Transverse colon (tissue), 4 donors: ENCODE results near the gene PLBD2. TPM values are rescaled to one million over a fixed set of nuclear protein-coding genes. Genes with fewer than 3 reads are reported as not detected.

Experiments
- DNase-seq: peaks from one replicate; pipeline ENCODE4 v3.0.0-alpha.2; 2019
- H3K27ac ChIP-seq, 4 donors: fragments of 200-600 bp; sonication (generic); 2 replicates each; pipeline ENCODE4 v1.5.1; 2016 to 2018; ENCODE audit warnings: inconsistent platforms in 4 of 4
- H3K27me3 ChIP-seq: fragments of 200-600 bp; sonication (generic); 2 replicates; pipeline ENCODE4 v1.5.1; 2017; ENCODE audit warnings: inconsistent platforms
- H3K36me3 ChIP-seq, 4 donors: fragments of 200-600 bp; sonication (generic); 2 replicates each; pipeline ENCODE4 v1.5.1; 2017 to 2019; ENCODE audit warnings: inconsistent platforms in 4 of 4
- H3K4me1 ChIP-seq, 4 donors: fragments of 200-600 bp; sonication (generic); 2 replicates each; pipeline ENCODE4 v1.5.1; 2017 to 2020; ENCODE audit warnings: inconsistent platforms in 4 of 4
- H3K4me3 ChIP-seq, 4 donors: fragments of 200-600 bp; sonication (generic); 1 replicate in 1 of 4; 2 replicates in 3 of 4; pipeline versions ENCODE4 v1.5.1 to v1.6.1; 2017 to 2019; ENCODE audit warnings: inconsistent platforms in 4 of 4
- H3K9me3 ChIP-seq, 2 donors: fragments of 200-600 bp; sonication (generic); 2 replicates each; pipeline ENCODE4 v1.5.1; 2017 to 2019; ENCODE audit warnings: inconsistent platforms in 2 of 2
- CTCF ChIP-seq, 5 experiments: fragments of 200-600 bp in 3 of 5; fragments of 450-650 bp in 2 of 5; sonication (generic) in 3 of 5; IDR thresholded peaks; 1 replicate in 2 of 5; 2 replicates in 3 of 5; pipeline ENCODE4 v1.5.1; 2016 to 2017; ENCODE audit warnings: antibody characterized with exemption in 5 of 5, inconsistent platforms in 3 of 5, mild to moderate bottlenecking in 2 of 5, moderate library complexity in 1 of 5
- EP300 ChIP-seq: sonication (generic); formaldehyde crosslinking; IDR thresholded peaks from one replicate; pipeline ENCODE4 v1.6.1; 2017; ENCODE audit warnings: antibody characterized with exemption, low read depth
- POLR2A ChIP-seq: fragments of 450-650 bp; IDR thresholded peaks from one replicate; pipeline ENCODE4 v1.6.1; 2016; ENCODE audit warnings: antibody characterized with exemption, mild to moderate bottlenecking, moderate library complexity
- POLR2AphosphoS5 ChIP-seq, 3 donors: sonication (generic); formaldehyde crosslinking; IDR thresholded peaks; one replicate each; pipeline ENCODE4 v1.6.1; 2016; ENCODE audit warnings: antibody characterized with exemption in 3 of 3
- whole genome bisulfite sequencing, 2 donors: methylation state at CpG; one replicate each; pipeline ENCODE4 v1.1.5; 2018; ENCODE audit warnings: low coverage in 1 of 2; 5-methylcytosine and 5-hydroxymethylcytosine counted together
- in situ Hi-C, 4 donors: fragments of 200-750 bp; cut with MboI; loops; one replicate each; pipeline versions ENCODE4 v1.15.0 to v1.15.1; 2017; ENCODE audit warnings: low sequenced_read_pairs in 3 of 4, low pct_ligation_motif_present in 1 of 4, low pct_unique_long_range_greater_than_20kb in 1 of 4
- intact Hi-C: fragments of 100-400 bp; cut with DNase I; formaldehyde crosslinking; loops from one replicate; pipeline ENCODE4 v1.15.1; 2023; ENCODE audit warnings: low total_unique reads
- total RNA-seq, 4 donors: library from RNA; depleted of rRNA; stranded (reverse); fragments of >200 nt; gene quantifications; one replicate each; pipeline ENCODE4 v1.1.0, GENCODE V29; 2016

The PLBD2 gene
- total RNA-seq, 4 donors from 2014 or later: 12.3 to 27.5 (median 19.0) TPM

GRCh38 chr12:113387631-113388030, 29.2 kb downstream of the PLBD2 start:
- H3K27ac ChIP-seq: no peak overlapping the region

GRCh38 chr12:113388351-113388750, 30.0 kb downstream of the PLBD2 start:
- no peak overlapping the region for H3K27ac ChIP-seq
- WGBS, 2 donors: 94% methylated on average over 12 of the region's 14 CpGs; no CpG with 5 or more reads in 1 of the 2 donors
- no peak for TF ChIP-seq EP300
- TF ChIP-seq CTCF (IDR thresholded peaks at IDR 0.05): no peak
- no peak for TF ChIP-seq POLR2A
- no peak for TF ChIP-seq POLR2AphosphoS5 (IDR thresholded peaks at IDR 0.05)
- no peak for DNase-seq
- in situ Hi-C loops (no loop called here), intact Hi-C loops (no loop called here)
- H3K36me3 ChIP-seq: peaks cover 0 to 3% (median 0%) of the 10 kb centered on the region in 4 donors
- no peak overlapping the region for H3K4me3 ChIP-seq
- no peaks in the 10 kb centered on the region for H3K4me1 ChIP-seq
- H3K9me3 ChIP-seq: no peaks in the 10 kb centered on the region
- H3K27me3 ChIP-seq: no peaks in the 10 kb centered on the region

More at GRCh38 chr12:113387631-113388030, 29.2 kb downstream of the PLBD2 start:
- DNase-seq: no peak
- no peaks in the 10 kb centered on the region for H3K4me1 ChIP-seq
- 92 to 97% methylated on average over 2 to 11 of the region's 11 CpGs for WGBS, 2 donors
- in situ Hi-C loops (no loop called here), intact Hi-C loops (no loop called here)
- no peaks in the 10 kb centered on the region for H3K27me3 ChIP-seq
- TF ChIP-seq POLR2AphosphoS5 (IDR thresholded peaks at IDR 0.05): no peak
- TF ChIP-seq CTCF (IDR thresholded peaks at IDR 0.05): no peak
- no peak for TF ChIP-seq EP300
- no peak for TF ChIP-seq POLR2A
- no peaks in the 10 kb centered on the region for H3K9me3 ChIP-seq
- H3K4me3 ChIP-seq: no peak overlapping the region
- peaks cover 0 to 3% (median 0%) of the 10 kb centered on the region in 4 donors for H3K36me3 ChIP-seq

GRCh38 chr12:113390064-113391043, 32.0 kb downstream of the PLBD2 start:
- Histone ChIP-seq H3K36me3 (no peaks in the 10 kb centered on the region), H3K4me3 (no peak overlapping the region), H3K27ac (no peak overlapping the region), H3K4me1 (no peaks in the 10 kb centered on the region), H3K9me3 (no peaks in the 10 kb centered on the region), H3K27me3 (no peaks in the 10 kb centered on the region)
- DNase-seq: no peak
- in situ Hi-C loops (no loop called here), intact Hi-C loops (no loop called here)
- 88 to 91% methylated on average over 5 to 6 of the region's 6 CpGs for WGBS, 2 donors
- TF ChIP-seq POLR2AphosphoS5 (IDR thresholded peaks at IDR 0.05) (no peak), CTCF (IDR thresholded peaks at IDR 0.05) (no peak), POLR2A (no peak), EP300 (no peak)

- in situ Hi-C loops (no loop called here), intact Hi-C loops (no loop called here)
- H3K27ac ChIP-seq: no peak overlapping the region
- 91 to 94% methylated on average over 3 of the region's 3 CpGs for WGBS, 2 donors
- H3K4me1 ChIP-seq: no peaks in the 10 kb centered on the region
- no peaks in the 10 kb centered on the region for H3K36me3 ChIP-seq
- H3K4me3 ChIP-seq: no peak overlapping the region
- no peaks in the 10 kb centered on the region for H3K27me3 ChIP-seq
- H3K9me3 ChIP-seq: no peaks in the 10 kb centered on the region
- TF ChIP-seq POLR2AphosphoS5 (IDR thresholded peaks at IDR 0.05) (no peak), POLR2A (no peak), EP300 (no peak), CTCF (IDR thresholded peaks at IDR 0.05) (no peak)
- no peak for DNase-seq
Observed at GRCh38 chr12:113391145-113391544, 32.8 kb downstream of the PLBD2 start.
